Activated naive CD8-positive, alpha-beta T cell treated with anti-CD3 and anti-CD28 coated beads for 36 hours (primary cell): Measurements from ENCODE around the gene DYNC1H1. TPM values are rescaled to one million over a fixed set of nuclear protein-coding genes. Genes with fewer than 3 reads are reported as not detected.
A peak's percentile ranks its signal among the peaks of the same experiment; 100 is the strongest.
"Not testable (repeated sequence)": the region's sequence is repeated elsewhere in the genome, so short reads cannot be mapped to it uniquely, and the experiment has no call there.

Experiments
- DNase-seq: peaks from one replicate; pipeline ENCODE4 v3.0.0; 2021
- H3K27ac Mint-ChIP-seq: one replicate; pipeline ENCODE4 v1.8.0; 2022; ENCODE audit warnings: mild to moderate bottlenecking, moderate library complexity, mixed read lengths
- H3K27me3 Mint-ChIP-seq: one replicate; pipeline ENCODE4 v1.8.0; 2022; ENCODE audit warnings: mild to moderate bottlenecking, mixed read lengths
- H3K36me3 Mint-ChIP-seq: one replicate; pipeline ENCODE4 v1.8.0; 2021; ENCODE audit warnings: mild to moderate bottlenecking, mixed read lengths
- H3K4me1 Mint-ChIP-seq: one replicate; pipeline ENCODE4 v1.8.0; 2021; ENCODE audit warnings: mixed read lengths
- H3K4me3 Mint-ChIP-seq: one replicate; pipeline ENCODE4 v1.8.0; 2022; ENCODE audit warnings: mild to moderate bottlenecking, moderate library complexity, mixed read lengths
- H3K9me3 Mint-ChIP-seq: one replicate; pipeline ENCODE4 v1.8.0; 2022; ENCODE audit warnings: mixed read lengths
- total RNA-seq, 2 experiments: library from RNA; stranded (reverse); gene quantifications; one replicate each; pipeline ENCODE4 v1.2.3, GENCODE V29; 2021

The DYNC1H1 gene
- total RNA-seq, 2 experiments from 2014 or later, result 216 to 227 TPM

DNA sequence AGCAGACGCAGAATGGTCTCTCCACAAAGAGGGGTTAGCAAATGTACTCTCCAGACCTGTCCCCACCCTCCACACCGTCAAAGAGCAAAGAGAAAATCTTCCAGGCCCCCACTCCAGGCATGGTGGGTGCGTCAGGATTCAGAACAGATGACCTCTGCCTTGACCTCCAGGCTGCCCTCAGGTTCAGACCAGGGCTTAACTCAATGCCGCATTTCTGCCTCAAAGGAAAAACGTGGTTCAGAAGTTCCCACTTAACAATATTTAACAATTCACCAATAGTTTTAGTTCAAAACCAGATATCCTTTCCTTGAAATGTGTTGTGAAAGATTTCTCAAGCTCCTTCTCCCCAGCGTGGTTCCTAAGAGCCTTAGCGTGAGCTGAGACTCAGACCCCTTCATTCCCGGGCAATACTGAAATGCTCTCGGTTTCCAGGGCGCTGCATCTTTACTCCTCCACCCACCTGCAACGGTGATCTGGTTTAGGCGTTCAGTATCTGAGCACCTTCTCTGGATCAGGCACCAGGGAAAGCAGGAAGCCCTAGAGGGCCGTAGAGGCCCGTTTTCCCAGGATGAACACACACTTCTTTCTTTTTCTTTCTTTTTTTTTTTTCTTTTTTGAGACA lies 99.5 kb downstream of the DYNC1H1 start:
- no peaks in the 10 kb centered on the region for H3K27me3 Mint-ChIP-seq
- H3K9me3 Mint-ChIP-seq, result no peaks in the 10 kb centered on the region
- no peak overlapping the region for H3K4me3 Mint-ChIP-seq
- no peaks in the 10 kb centered on the region for H3K36me3 Mint-ChIP-seq
- H3K27ac Mint-ChIP-seq, result no peak overlapping the region
- no peaks in the 10 kb centered on the region for H3K4me1 Mint-ChIP-seq
- DNase-seq, result no peak

DNA sequence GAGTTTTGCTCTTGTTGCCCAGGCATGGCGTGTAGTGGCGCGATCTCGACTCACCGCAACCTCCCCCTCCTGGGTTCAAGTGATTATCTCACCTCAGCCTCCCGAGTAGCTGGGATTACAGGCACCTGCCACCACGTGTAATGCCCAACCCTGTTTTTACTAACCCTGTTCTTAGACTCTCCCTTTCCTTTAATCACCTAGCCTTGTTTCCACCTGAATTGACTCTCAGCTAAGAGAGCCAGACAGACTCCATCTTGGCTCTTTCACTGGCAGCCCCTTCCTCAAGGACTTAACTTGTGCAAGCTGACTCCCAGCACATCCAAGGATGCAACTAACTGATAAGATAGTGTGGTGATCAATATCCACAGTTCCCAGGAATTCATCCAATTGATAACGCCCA lies 100.2 kb downstream of the DYNC1H1 start:
- not testable (repeated sequence) for H3K27me3 Mint-ChIP-seq, H3K36me3 Mint-ChIP-seq, H3K9me3 Mint-ChIP-seq, H3K27ac Mint-ChIP-seq, H3K4me3 Mint-ChIP-seq, DNase-seq, H3K4me1 Mint-ChIP-seq

DNA sequence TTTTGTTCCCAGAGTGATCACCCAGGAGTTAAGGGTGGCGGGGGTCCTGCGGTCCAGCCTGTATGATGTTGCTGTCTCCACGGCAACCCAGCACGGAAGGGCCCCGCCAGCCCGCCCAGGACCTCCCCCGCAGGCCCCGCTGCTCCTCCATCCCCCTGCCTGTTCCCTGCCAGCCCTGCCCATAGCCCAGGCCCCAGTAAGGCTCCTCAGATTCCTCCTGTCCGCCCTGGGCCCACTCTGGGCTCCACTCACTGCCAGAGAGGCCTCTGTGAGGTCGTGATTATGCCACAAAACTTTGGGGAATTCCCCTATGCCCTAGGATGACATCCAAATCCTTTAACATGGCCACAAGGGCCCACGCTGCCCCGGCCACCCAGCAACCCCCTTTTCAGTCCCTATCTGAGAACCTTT lies 101.7 kb downstream of the DYNC1H1 start:
- Mint-ChIP-seq H3K27me3 (no peaks in the 10 kb centered on the region), H3K4me1 (no peaks in the 10 kb centered on the region), H3K9me3 (no peaks in the 10 kb centered on the region), H3K36me3 (no peaks in the 10 kb centered on the region), H3K27ac (no peak overlapping the region), H3K4me3 (no peak overlapping the region)
- no peak for DNase-seq

DNA sequence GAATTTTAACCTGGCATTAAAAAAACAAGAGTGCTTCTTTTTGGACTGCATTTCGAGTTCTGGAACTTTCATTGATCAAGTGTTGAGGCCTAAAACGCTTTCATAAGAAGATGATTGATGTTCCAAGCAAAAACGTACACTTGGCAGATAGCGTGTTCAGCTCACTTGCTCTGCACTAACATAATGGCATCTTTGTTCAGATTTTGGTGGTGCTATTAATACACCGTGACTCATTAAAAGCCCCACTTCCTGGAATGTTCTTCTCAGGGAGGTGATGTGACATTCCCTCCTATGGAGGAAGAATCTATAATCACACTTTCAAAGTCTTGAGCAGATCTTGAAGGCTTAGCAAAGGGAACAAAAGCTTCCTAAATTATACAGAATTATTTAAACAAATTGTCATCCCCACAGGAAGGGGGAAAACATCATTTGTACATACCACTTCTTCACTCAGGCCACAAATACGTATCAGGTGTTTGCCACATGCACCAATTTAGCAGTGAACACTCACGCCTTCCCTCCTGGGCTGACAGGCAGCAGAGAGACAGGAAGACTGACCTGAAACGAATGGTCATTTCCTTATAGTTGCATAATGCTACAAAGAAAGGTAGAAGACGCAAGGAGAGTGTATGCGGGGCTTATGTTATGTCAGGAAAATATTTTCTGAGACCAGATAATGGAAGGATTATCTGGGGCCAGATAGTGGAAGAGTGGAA lies 107.1 kb downstream of the DYNC1H1 start:
- no peaks in the 10 kb centered on the region for H3K9me3 Mint-ChIP-seq
- no peak overlapping the region for H3K4me3 Mint-ChIP-seq
- H3K36me3 Mint-ChIP-seq, result peaks cover 7% of the 10 kb centered on the region
- no peak for DNase-seq
- no peak overlapping the region for H3K27ac Mint-ChIP-seq
- no peaks in the 10 kb centered on the region for H3K27me3 Mint-ChIP-seq
- H3K4me1 Mint-ChIP-seq, result peaks cover 9% of the 10 kb centered on the region

DNA sequence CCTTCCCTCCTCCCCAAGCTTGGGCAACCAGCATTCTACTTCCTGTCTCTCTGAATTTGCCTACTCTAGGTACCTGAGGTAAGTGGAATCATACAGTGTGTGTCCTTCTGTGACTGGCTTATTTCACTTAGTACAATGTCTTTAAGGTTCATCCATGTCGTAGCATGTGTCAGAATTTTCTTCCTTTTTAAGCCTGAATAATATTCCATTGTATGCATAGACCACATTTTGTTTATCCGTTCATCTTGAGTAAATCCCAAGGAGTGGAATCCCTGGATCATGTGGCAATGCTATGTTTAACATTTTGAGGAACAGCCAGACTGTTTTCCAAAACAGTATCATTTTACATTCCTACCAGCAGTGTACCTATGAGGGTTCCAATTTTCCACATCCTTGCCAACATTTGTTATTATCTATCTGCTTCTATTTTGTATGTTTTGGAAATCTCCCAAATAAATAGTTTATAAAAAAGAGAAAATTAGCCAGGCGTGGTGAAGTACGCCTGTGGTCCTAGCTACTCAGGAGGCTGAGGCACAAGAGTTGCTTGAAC lies 110.1 kb downstream of the DYNC1H1 start:
- no peak overlapping the region for H3K4me3 Mint-ChIP-seq
- peaks cover 9% of the 10 kb centered on the region for H3K4me1 Mint-ChIP-seq
- H3K9me3 Mint-ChIP-seq, result no peaks in the 10 kb centered on the region
- H3K27me3 Mint-ChIP-seq, result no peaks in the 10 kb centered on the region
- no peak overlapping the region for H3K27ac Mint-ChIP-seq
- H3K36me3 Mint-ChIP-seq, result peaks cover 25% of the 10 kb centered on the region
- DNase-seq, result no peak

DNA sequence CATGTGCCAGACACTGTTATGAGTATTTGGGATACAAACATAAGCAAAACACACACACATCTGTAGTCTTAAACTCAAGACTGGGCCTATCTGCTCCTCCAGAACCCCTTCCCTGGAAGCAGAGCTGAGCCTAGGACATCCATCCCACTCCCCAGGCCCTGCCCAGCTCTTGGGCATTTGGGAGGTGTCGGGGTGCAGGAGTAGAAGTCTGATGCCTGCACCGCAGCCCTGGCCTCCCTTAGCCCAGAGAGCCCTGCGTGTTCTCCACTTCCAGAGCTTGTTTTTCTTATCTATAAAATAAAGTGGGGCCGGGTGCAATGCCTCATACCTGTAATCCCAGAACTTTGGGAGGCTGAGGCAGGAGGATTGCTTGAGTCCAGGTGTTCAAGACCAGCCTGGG lies 110.8 kb downstream of the DYNC1H1 start:
- Mint-ChIP-seq H3K4me1 (peaks cover 13% of the 10 kb centered on the region), H3K36me3 (peaks cover 30% of the 10 kb centered on the region), H3K9me3 (no peaks in the 10 kb centered on the region), H3K4me3 (no peak overlapping the region), H3K27ac (no peak overlapping the region), H3K27me3 (no peaks in the 10 kb centered on the region)
- DNase-seq, result no peak

DNA sequence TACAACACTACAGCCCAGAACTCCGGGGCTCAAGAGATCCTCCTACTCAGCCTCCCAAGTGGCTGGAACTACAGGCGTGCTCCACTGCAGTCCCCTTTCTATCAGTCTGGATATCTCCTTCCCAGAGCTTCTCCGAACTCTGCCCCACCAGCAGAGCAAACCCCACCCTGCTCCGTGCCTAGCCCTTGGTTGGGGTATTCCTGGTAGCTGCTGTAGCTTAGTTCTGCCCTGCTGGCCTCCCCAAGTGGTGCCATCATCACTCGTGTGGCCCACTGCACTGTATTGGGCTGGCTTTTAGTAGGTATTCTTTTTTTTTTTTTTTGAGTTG lies 113.0 kb downstream of the DYNC1H1 start:
- no peak overlapping the region for H3K27ac Mint-ChIP-seq

DNA sequence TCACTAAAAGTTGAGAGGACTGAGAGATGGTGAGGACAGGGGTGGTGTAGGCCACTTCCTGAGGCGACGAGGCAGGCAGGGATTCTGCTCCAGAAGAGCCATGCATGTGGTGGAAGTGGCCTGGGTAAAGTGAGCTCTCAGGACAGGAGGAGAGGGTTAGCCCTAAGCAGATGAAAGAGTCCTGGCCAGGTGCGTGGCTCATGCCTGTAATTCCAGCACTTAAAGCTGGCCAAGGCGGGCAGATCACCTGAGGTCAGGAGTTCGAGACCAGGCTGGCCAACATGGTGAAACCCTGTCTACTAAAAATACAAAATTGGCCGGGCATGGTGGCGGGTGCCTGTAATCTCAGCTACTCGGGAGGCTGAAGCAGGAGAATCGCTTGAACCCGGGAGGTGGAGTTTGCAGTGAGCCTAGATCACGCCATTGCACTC lies 114.0 kb downstream of the DYNC1H1 start:
- DNase-seq, H3K27me3 Mint-ChIP-seq, H3K4me3 Mint-ChIP-seq, H3K9me3 Mint-ChIP-seq: not testable (repeated sequence)
- H3K4me1 Mint-ChIP-seq, result peaks cover 33% of the 10 kb centered on the region
- H3K27ac Mint-ChIP-seq, result peak overlapping the region; percentile 46
- H3K36me3 Mint-ChIP-seq, result peaks cover 60% of the 10 kb centered on the region

More for the DNA sequence above, 113.0 kb downstream of the DYNC1H1 start:
- H3K4me1 Mint-ChIP-seq, result peaks cover 24% of the 10 kb centered on the region
- H3K4me3 Mint-ChIP-seq, result no peak overlapping the region
- no peak for DNase-seq
- no peaks in the 10 kb centered on the region for H3K9me3 Mint-ChIP-seq
- H3K27me3 Mint-ChIP-seq, result no peaks in the 10 kb centered on the region
- peaks cover 50% of the 10 kb centered on the region for H3K36me3 Mint-ChIP-seq

DNA sequence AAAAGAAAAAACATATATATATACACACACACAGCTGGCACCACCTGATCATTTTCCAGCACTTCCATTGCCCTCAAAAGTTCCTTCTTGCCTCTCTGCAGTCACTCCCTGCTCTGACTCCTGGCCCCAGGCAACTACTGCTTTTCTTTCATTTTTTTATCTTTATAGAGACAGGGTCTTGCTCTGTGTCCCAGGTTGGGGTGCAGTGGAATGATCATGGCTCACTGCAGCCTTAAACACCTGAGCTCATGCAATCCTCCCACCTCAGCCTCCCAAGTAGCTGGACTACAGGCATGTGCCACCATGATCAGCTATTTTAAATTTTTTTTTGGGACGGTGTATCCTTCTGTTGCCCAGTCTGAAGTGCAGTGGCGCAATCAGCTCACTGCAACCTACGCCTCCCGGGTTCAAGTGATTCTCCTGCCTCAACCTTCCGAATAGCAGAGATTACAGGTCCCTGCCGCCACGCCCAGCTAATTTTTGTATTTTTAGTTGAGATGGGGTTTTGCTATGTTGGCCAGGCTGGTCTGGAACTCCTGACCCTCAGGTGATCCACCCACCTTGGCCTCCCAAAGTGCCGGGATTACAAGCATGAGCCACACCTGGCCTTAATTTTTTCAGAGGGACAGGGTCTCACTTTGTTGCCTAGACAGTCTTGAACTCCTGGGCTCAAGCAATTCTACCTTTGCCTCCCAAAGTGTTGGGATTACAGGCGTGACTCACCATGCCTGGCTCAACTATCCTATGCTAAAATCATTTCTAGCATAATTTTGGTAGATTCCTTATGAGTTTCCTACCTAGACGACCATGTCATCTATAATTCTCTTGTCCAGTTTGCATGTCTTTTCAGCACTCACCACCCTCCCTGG lies 114.7 kb downstream of the DYNC1H1 start:
- peaks cover 40% of the 10 kb centered on the region for H3K4me1 Mint-ChIP-seq
- H3K36me3 Mint-ChIP-seq, result peaks cover 65% of the 10 kb centered on the region
- no peak overlapping the region for H3K4me3 Mint-ChIP-seq
- peak overlapping the region; percentile 23 for H3K27ac Mint-ChIP-seq
- no peak for DNase-seq
- H3K27me3 Mint-ChIP-seq, result no peaks in the 10 kb centered on the region
- no peaks in the 10 kb centered on the region for H3K9me3 Mint-ChIP-seq

DNA sequence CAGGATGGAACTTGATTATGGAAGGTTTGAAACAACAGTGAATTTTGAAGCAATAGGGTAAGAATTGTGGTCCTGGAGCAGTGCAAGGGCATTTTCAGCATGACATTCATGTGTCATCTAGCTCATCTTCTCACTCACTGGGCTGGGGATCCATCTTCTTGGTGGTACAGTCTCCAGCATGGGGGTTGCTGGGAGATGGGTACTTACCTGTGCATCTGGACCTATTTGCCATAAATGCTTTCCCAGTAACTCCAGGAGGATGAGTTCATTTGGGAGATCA lies 115.3 kb downstream of the DYNC1H1 start:
- Mint-ChIP-seq H3K27ac (peak overlapping the region; percentile 14), H3K4me3 (no peak overlapping the region), H3K4me1 (peaks cover 45% of the 10 kb centered on the region), H3K9me3 (no peaks in the 10 kb centered on the region), H3K36me3 (peaks cover 67% of the 10 kb centered on the region), H3K27me3 (no peaks in the 10 kb centered on the region)
- DNase-seq, result no peak

DNA sequence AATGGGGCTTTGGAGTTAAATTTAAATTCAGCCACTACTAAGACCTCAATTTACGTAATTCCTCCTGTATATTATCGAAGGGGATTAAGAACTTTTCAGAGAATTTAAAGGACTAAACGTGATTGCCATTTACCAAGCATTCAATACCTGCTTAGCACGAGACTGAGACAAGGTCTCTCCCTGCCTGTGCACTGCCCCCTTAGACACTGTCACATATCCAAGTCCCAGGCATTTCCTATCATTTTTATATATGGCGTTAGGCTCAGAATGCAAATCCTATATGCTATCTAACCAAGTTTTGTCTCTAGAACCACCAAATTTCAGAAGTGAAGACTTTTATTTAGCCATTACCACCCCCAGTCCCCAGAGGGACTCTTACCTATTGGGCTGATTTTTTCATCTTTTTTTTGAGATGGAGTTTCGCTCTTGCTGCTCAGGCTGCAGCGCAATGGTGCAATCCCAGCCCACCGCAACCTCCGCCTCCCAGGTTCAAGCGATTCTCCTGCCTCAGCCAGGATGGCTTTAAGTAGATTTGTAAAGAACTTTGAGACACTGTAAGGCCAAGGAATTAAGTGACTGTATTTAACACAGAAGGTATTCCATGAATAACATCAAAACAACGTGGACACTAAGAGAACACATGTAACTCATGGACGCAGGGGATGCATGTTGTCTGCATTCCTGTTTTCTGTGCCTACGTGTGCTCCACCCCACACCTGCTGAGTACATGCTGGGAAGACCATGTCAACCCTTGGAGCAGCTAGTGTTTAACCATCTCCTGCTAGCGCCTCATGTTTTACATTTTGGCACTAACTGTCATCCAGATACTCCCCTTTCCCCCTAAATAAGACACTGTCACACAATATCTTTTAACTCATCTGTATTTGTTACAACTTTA lies 116.1 kb downstream of the DYNC1H1 start:
- Mint-ChIP-seq H3K27ac (peak overlapping the region; percentile 28), H3K4me1 (peaks cover 49% of the 10 kb centered on the region), H3K27me3 (no peaks in the 10 kb centered on the region), H3K4me3 (peak overlapping the region; percentile 35), H3K9me3 (no peaks in the 10 kb centered on the region), H3K36me3 (peaks cover 75% of the 10 kb centered on the region)
- DNase-seq, result no peak

DNA sequence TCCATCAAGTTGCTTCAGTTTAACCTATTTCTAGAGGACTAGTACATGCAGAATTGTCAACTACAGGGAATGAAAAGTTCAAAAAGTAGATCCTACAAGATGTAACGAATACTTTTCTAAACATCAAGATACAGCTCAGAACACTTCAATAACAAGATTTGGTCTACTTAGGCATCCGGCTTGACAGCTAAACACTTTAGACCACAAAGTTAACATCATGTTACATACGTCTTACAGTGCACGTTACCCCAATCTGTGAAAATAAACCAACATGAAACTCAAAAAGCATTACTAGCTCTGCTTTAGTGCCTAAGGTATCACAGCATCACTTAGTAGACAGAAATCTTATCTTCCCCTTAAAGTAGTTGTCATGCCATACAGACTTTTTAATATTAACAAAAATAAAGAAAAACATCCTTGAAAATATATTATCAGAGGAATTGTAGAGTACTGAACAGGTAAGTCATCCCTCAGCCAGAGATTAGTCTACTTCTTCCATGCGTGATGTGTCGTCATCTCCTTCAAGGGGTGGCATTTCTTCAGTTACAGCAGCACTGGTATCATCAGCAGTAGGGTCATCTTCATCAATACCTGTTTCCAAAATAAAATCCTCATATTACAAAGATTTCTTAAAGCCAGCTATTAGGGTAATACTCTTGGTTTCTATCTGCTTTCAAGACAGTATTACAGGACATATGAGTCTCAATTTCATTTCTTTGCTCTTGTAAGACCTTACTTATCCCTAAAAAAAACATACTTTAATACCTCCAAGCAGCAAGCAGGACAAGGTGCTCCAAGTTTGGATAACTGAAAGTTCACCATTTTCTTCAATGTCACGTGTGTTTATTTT lies 117.1 kb downstream of the DYNC1H1 start:
- Mint-ChIP-seq H3K27me3 (no peaks in the 10 kb centered on the region), H3K4me3 (peak overlapping the region; percentile 85), H3K36me3 (peaks cover 84% of the 10 kb centered on the region), H3K4me1 (peaks cover 52% of the 10 kb centered on the region), H3K27ac (peak overlapping the region; percentile 60), H3K9me3 (no peaks in the 10 kb centered on the region)
- DNase-seq, result no peak

DNA sequence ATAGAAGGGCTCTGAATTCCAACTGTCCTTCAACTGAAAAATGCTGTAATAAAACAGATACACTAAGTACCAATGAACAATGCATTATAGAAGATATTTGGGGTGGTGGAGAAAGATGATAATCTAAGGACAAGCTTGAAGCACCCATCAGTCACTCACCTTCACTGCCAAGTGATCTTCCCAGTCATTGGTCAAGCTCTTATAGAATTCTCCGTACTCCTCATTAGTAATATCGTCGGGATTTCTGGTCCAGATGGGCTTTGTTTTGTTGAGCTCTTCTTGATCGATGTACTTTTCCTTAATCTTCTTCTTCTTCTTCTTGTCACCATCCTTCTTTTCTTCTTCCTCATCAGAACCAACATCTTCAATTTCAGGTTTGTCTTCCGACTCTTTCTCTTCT lies 120.1 kb downstream of the DYNC1H1 start:
- H3K27me3 Mint-ChIP-seq, DNase-seq: not testable (repeated sequence)

DNA sequence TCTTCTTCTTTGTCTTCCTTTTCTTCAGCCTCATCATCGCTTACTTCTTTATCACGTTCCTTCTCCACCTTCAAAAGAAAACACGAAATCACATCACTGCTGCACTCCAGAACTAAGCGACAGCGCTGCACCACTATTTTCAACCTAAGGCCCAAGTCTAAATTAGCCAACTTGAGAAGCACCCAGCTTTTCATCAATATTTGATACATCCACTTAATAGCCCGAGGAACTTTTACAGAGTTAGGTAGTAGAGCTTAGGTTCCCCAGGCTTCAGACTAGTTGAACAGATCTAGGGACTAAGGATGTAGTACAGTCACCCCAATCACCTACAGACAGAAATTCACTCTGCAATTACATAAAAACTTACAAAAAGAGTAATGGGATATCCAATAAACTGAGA lies 120.6 kb downstream of the DYNC1H1 start:
- no peak for DNase-seq
- Mint-ChIP-seq H3K27me3 (no peaks in the 10 kb centered on the region), H3K4me3 (peak overlapping the region; percentile 85), H3K36me3 (peaks cover 71% of the 10 kb centered on the region), H3K9me3 (no peaks in the 10 kb centered on the region), H3K27ac (peak overlapping the region; percentile 42), H3K4me1 (peaks cover 63% of the 10 kb centered on the region)

More for the DNA sequence above, 120.1 kb downstream of the DYNC1H1 start:
- peaks cover 73% of the 10 kb centered on the region for H3K36me3 Mint-ChIP-seq
- H3K9me3 Mint-ChIP-seq, result not testable (repeated sequence)
- H3K4me3 Mint-ChIP-seq, result peak overlapping the region; percentile 85
- peak overlapping the region; percentile 82 for H3K27ac Mint-ChIP-seq
- peaks cover 64% of the 10 kb centered on the region for H3K4me1 Mint-ChIP-seq
